ENCODE data around the gene SIN3A.

DNA sequence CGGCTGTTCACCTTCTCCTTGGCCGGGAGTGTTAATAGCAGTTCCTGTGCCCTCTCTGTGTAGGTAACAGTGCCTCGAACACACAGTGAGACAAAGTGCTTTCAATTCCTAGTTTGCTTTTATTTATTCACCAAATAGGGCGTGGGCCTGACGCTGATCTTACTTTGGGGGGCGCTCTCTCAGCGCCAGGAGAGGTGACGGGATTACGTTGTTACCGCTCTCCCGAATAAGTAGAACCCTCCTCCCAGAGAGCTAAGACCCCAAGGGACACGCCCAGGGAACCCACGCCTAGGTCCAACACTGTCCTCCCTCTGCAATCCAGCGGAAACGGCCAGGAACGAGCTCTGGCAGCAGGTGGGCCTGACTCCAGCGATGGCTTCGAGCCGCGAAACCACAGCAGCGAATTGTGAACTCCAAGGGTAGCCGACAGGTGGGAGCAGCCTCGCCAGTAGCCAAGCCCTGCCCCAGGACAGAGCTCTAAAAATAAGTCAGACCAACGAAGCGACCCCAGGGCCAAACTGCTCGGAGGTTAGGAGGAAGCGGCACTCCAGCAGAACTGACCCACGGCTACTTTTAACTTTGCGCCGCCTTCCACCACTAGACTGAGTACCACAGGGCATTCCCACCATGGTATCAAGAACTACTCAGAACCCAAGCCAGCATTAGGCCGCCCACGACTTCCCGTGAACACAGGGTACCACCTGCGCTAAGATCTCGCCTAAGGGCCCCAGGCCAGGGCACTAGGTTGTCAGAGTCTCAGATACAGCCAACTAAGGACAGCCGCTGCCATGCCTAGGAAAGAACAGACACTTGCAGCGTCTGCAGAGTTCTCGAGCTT lies 1.6 kb upstream of the SIN3A start:
- TF ChIP-seq POLR2A (IDR thresholded peaks at IDR 0.05; ENCODE audit: low read depth) (no peak), CTCF (IDR thresholded peaks at IDR 0.05) (peak in 2 of 3 experiments; percentile 4 to 18)
